ENCODE results near the gene CES3. TPM values are rescaled to one million over a fixed set of nuclear protein-coding genes. Genes with fewer than 3 reads are reported as not detected.

The CES3 gene
- total RNA-seq, 1 experiment from 2014 or later: 4.9 TPM

GRCh38 chr16:67017810-67018488 lies 56.9 kb downstream of the CES3 start:
- in situ Hi-C loops (cut with HindIII; ENCODE audit: low sequenced_read_pairs): no loop called here
- peak; percentile 71 for DNase-seq (ENCODE audit: low spot score)

GRCh38 chr16:67019171-67019570 lies 58.1 kb downstream of the CES3 start:
- in situ Hi-C loops (cut with HindIII; ENCODE audit: low sequenced_read_pairs): no loop called here
- DNase-seq (ENCODE audit: low spot score): no peak

GRCh38 chr16:67021321-67021720 lies 60.3 kb downstream of the CES3 start:
- DNase-seq (ENCODE audit: low spot score): no peak
- in situ Hi-C loops (cut with HindIII; ENCODE audit: low sequenced_read_pairs): no loop called here

GRCh38 chr16:67022531-67023214 lies 61.6 kb downstream of the CES3 start:
- no peak for DNase-seq (ENCODE audit: low spot score)
- in situ Hi-C loops (cut with HindIII; ENCODE audit: low sequenced_read_pairs): no loop called here

- in situ Hi-C loops (cut with HindIII; ENCODE audit: low sequenced_read_pairs): no loop called here
- DNase-seq (ENCODE audit: low spot score): no peak
Measured at GRCh38 chr16:67023689-67024088, 62.6 kb downstream of the CES3 start.

Other genes with a start within 250 kb of the CES3 start
- 41.6 and 63.4 TPM in 2 replicates for gene DYNC1LI2, start 209.7 kb upstream of the CES3 start, total RNA-seq (2014; rRNA removed; shearing (Covaris generic))
- gene TERB1, start 159.7 kb upstream of the CES3 start, total RNA-seq (2014; rRNA removed; shearing (Covaris generic)): not detected in 2 replicates
- 154 and 162 TPM in 2 replicates for gene NAE1, start 130.3 kb upstream of the CES3 start, total RNA-seq (2014; rRNA removed; shearing (Covaris generic))
- not detected in 2 replicates for gene CA7, start 116.9 kb upstream of the CES3 start, total RNA-seq (2014; rRNA removed; shearing (Covaris generic))
- 7.1 and 13.8 TPM in 2 replicates for gene PDP2, start 80.8 kb upstream of the CES3 start, total RNA-seq (2014; rRNA removed; shearing (Covaris generic))
- 0.25 TPM in 1 of 2 replicates, not detected in the other for gene CDH16, start 42.4 kb upstream of the CES3 start, total RNA-seq (2014; rRNA removed; shearing (Covaris generic))
- 0.25 TPM in 1 of 2 replicates, not detected in the other for gene RRAD, start 35.7 kb upstream of the CES3 start, total RNA-seq (2014; rRNA removed; shearing (Covaris generic))
- 140 and 172 TPM in 2 replicates for gene CIAO2B, start 26.9 kb upstream of the CES3 start, total RNA-seq (2014; rRNA removed; shearing (Covaris generic))
- 41.2 and 45.0 TPM in 2 replicates for gene CES2, start 25.8 kb upstream of the CES3 start, total RNA-seq (2014; rRNA removed; shearing (Covaris generic))
- 0.34 TPM in 1 of 2 replicates, not detected in the other for gene CES4A, start 27.3 kb downstream of the CES3 start, total RNA-seq (2014; rRNA removed; shearing (Covaris generic))
- gene CBFB, start 67.9 kb downstream of the CES3 start, total RNA-seq (2014; rRNA removed; shearing (Covaris generic)): 17.0 and 40.9 TPM in 2 replicates
- 35.3 and 40.9 TPM in 2 replicates for gene PHAF1, start 148.7 kb downstream of the CES3 start, total RNA-seq (2014; rRNA removed; shearing (Covaris generic))
- 0.55 TPM in 1 of 2 replicates, not detected in the other for gene B3GNT9, start 189.7 kb downstream of the CES3 start, total RNA-seq (2014; rRNA removed; shearing (Covaris generic))
- gene TRADD, start 198.6 kb downstream of the CES3 start, total RNA-seq (2014; rRNA removed; shearing (Covaris generic)): 8.8 and 15.4 TPM in 2 replicates
- gene FBXL8, start 198.7 kb downstream of the CES3 start, total RNA-seq (2014; rRNA removed; shearing (Covaris generic)): 8.2 and 10.4 TPM in 2 replicates
- gene HSF4, start 203.5 kb downstream of the CES3 start, total RNA-seq (2014; rRNA removed; shearing (Covaris generic)): 17.8 and 17.9 TPM in 2 replicates
- 13.4 and 17.5 TPM in 2 replicates for gene NOL3, start 209.3 kb downstream of the CES3 start, total RNA-seq (2014; rRNA removed; shearing (Covaris generic))
- 19.1 and 33.4 TPM in 2 replicates for gene MATCAP1, start 222.7 kb downstream of the CES3 start, total RNA-seq (2014; rRNA removed; shearing (Covaris generic))
- gene EXOC3L1, start 228.9 kb downstream of the CES3 start, total RNA-seq (2014; rRNA removed; shearing (Covaris generic)): 0.24 and 0.25 TPM in 2 replicates
- 95.3 and 123 TPM in 2 replicates for gene E2F4, start 230.9 kb downstream of the CES3 start, total RNA-seq (2014; rRNA removed; shearing (Covaris generic))
- 0.61 and 1.0 TPM in 2 replicates for gene ELMO3, start 237.9 kb downstream of the CES3 start, total RNA-seq (2014; rRNA removed; shearing (Covaris generic))

Data from G401 (cell line).